Activated CD4-positive, alpha-beta T cell treated with anti-CD3 and anti-CD28 coated beads for 4 hours (primary cell): ENCODE results near the gene A2M.

ENCODE experiments used
- DNase-seq, 2 donors: peaks; one replicate each; pipeline ENCODE4 v3.0.0-alpha.2; 2020

The A2M gene

DNA sequence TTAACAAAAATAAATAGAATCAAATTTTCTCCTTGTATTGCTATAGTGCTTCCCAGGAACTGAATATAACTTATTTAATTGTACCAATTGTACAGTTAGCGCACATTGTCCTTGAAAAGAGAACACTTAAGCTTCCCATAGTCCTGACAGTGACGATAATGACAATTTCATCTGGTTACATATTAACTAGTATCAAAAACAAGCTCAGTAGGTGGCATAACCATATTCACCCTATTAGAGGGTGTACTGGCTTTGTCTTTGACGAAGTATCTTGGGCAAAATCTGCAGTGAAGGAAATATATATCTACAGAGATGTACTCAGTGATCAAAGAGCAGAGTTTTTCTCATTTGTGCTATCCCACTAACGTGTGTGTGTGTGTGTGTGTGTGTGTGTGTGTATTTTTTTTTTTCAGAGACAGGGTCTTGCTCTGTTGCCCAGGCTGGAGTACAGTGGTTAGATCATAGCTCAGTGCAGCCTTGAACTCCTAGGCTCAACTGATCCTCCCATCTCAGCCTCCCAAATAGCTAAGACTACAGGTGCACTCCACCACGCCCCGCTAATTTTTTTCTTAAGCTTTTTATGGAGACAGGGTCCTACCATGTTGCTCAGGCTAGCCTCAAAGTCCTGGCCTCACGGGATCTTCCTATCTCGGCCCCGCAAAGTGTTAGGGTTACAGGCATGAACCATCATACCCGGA lies 4.9 kb upstream of the A2M start:
- no peak for DNase-seq

DNA sequence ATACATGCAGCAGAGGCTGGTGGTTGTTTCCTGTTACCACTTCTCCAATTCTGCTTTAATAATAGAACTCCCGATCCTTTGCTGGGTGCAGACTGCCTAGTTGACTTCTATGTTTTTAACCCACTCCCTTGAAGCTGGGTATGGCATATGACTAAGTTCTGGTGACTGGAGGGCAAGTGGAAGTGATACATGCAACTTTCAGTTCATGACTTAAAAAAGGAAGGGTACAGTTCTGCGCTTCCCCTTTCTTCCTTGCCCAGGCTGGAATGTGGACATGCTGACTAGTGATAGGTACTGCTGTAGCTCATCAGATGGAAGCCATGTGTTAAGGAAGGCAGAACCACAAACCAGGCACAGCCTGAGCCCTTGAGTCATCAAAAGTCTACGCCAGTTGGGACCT lies 2.4 kb upstream of the A2M start:
- DNase-seq, result no peak

DNA sequence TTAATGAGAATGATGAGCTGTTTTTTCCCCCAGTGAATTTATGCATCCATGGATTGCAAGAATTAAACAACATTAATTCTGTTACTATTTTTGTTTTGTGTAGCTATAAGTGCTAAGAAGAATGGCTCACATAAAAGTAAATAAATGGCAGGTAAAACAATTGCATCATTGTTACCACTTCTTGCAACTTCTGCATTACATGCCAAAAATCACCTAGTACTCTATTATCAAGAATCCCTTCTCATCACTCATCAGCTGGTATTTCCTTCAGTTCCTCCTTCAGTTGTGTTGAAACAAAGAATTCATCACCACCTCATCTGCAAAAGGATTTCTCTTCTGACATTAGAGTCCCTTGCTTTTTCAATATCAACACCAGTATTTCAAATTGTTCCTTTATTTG lies 773 bp downstream of the A2M start:
- DNase-seq, result no peak

DNA sequence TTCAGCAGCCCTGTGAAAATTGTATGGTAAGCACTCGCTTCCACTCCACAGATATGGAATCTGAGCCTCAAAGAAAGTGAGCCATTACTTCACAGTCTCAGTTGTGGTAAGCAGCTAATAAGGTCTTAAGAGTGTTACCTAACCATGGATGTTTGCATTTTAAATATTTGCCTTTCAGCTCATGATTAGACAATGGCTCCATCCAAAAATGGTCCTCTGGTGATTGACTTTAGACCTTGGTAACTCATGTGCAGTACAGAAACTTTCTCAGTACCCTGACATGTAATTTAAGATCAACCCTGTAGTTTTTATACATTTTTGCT lies 1.8 kb downstream of the A2M start:
- no peak for DNase-seq

DNA sequence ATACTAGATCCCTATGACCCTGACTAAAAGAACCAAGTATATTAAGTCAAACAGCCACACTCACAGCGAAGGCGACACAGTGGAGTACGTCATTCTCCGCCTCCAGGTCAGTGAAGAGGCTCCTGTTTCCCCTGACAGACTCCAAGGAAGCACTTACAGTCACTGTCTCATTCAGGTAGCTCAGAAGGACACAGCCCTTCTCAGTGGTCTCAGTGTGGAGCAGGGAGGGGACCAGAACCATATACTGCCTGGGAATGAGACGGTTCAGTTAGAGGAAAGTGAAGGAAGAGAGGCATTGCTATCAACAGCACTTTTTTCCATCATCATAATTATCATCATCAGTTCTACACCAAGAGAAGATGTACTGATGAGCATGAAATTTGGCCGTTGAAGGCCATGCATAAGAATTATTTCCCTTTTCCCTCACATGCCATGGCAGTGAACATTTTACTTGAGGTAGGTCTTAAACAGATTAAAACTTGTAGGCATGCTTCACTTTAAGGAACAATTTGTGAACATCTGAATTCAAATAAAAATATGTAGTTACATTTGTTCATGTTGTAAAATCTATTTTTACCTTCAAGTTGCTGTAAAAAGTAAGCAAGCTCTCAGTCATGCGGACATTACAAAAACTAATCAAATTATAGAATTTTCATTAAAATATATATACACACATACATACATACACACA lies 2.3 kb downstream of the A2M start:
- no peak for DNase-seq

DNA sequence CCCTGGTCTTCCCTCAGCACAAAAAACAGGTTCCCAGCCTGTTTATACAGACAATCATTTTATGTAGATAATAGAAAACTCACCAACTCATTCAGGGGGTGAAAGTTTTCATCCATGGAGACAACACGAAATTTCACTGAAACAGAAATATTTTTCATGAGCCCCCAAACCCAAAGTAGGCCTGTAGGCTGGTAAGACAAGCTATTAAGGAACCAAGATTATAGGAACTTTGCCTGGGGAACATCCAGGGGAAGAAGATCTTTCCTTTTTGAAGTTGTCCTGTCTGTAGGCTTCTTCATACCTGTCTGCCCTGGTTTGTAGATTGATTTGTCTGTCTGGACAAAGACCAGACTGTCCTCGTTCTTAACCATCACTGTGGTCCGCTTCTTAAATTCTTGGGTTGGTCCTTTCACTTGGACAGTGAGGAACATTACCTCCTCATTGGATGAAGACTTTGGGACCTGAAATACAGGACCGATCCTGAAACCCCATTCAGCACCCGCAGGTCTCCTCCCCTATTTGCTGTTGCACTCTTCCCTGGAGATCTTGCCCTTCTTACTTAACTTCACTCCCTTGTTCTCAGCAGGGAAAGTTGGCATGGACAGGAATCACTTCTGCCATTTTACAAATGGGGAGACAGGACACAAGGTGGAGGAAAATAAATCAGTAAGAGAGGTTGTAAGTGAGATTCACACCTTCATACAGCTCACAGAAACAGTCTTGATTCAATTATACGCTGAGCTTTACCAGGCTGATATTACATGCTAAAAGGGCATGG lies 3.5 kb downstream of the A2M start:
- DNase-seq, result no peak

DNA sequence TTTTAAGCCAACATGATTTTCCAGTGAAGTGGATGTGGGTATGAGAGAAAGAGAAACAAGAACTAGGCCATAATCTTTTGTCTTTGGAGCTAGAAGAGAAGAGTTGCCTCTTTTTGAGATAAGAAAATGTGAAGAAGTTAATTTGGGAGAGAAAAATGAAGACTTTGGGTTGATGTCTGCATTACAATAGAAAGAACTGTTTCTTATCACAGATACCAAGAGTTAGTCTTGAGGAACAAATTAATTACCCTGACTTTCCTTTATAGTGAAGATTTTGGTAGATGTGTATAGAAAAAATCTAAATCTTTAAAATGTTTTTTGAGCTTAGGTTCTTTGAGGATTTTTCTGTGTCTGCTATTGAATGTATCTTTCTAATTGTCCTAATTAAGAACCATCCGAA lies 4.2 kb downstream of the A2M start:
- no peak for DNase-seq

DNA sequence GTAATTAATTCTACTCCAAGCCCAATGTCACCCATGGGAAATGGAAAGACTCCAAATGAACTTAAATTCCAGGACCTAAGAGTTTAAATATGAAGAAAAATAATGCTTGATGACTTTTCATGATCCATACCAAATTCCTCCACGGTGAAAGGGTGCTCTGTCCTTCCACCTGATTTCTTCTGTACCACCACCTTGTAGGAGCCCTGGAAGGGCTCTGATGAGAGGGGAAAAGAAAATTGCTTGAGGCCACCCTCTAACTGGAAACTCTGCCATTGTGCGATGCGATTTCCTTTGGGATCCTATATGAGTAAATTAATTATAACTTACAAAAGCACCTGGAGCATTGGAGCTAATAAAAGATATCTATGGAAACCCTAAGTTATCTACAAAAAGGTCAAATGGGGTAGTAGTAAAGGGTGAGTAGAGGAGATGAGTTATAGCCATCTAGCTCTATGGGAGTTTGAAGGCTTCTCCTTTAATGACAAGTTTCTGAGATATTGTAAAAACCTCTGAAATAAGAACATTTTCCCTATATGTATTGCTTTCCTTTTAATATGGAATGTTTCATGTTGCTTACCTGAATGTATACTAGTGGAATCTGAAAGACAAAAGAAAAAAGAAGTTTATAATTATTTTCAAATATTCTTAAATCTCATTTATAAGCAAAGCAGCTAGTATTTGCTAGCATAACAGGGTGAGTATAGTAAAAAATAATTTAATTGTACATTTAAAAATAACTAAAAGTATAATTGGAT lies 5.8 kb downstream of the A2M start:
- no peak for DNase-seq

DNA sequence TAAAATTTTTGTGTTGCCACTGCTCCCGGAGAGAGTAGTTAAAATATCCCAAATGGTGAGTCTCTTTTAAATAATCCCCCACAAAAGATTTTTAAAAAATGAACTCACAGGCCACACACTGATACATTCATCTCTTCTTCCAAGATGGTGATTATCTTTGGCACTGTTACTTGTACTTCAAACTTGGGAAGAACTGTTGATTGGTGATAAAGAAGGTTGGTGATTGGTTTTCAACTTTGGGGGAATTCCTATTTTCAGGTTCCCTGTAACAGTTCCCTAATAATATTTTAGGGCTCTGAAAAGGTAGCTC lies 6.6 kb downstream of the A2M start:
- no peak for DNase-seq

DNA sequence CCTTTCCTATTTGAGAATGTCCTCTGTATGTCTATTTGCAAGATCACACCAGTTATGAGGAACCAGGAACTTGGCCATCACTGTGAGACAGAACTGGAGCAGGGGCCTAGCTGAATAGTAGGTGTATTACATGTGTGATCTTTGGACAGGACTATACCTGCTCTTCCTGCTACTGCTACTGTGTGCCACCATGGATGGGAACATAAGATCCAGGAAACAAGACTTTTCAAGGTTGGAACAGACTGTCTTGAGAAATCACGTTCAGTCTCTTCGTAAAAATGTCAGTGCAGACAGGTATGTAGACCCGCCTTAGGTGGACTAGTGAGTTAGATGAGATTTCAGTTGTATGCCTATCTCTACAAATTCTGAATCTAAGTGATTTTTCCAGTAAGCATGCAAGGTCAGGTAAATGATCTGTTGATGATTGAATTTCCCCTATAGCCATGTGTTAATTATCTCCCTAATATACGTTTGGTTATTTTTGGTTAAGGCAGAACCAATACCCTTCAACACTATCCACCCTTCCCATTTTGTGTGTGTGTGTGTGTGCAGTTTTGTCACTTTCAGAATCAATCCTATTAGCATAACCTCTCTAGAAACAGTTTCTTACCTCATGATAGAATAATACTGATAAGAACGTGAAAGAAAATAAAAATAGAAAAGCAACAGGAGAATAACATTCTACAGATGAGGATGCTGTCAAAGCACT lies 7.1 kb downstream of the A2M start:
- DNase-seq, result no peak

DNA sequence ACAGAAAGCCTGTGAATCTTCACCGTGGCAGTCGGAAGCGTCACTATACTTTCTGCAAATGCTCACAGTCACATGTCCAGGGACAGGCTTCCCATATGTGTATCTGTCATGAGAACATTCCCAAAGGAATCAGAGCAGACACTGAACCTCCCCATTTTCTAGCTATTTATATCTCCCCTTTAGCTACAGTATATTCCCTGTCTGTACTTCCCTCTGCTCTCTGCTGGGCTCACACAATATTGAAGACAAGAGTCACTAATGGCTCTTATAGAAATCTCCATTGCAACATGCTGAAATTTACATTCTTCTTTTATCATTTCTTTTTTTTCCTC lies 8.2 kb downstream of the A2M start:
- no peak for DNase-seq

DNA sequence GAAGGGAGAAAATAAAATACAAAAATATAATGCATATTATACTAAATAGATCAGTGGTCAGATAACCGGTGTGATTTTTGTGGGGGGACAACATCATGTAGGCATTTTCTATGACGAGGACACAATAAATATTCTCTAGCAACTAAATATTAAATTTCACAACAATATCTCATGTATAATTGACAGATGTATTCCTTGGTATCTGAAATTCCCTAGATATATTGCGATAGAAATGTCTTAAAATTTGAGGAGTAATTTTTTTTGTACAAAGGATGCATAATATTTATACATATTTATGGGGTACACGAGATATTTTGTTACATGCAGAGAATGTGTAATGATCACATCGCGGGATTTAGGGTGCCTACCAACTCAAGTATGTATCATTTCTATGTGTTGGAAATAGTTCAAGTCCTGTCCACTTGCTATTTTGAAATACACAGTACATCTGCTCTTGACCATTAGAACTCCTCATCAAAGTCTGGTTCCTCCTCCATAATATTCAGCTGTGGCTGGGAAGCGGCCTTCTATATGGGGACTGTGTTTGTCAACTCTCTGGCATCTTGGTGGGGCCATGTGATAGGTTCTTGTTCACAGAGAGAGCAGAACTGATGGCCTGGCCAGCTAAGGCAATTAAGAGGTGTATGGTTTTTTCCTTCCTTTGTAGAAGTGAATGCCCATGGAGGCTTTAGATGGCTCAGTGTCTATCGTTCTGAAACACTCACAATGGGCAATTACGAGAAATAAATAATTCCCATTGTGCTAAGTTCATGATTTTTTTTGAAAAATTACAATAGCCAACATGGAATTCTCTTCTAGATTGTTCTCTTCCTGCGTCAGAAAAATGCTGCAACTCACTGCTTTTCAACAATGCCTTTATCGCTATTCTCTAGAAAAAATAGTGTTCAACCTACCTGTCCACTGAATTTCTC lies 8.8 kb downstream of the A2M start:
- no peak for DNase-seq

DNA sequence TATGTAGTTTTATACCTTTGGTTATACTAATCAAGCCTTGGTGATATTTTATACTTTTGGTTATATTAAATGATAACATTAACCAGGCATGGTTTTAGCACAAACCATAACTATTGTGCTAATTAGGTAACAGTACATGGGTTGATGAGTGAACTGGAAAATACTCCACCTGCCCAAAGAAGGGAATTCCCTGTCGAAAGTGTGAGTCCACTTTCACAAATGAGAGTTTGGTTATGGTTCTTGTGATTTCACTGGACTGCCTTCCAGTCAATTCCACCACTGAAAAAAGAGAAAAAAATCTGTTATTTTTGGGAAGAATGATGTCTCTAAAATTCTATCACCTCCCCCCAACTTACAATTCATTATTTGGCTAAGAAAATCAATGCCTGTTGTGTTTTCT lies 9.7 kb downstream of the A2M start:
- no peak for DNase-seq

DNA sequence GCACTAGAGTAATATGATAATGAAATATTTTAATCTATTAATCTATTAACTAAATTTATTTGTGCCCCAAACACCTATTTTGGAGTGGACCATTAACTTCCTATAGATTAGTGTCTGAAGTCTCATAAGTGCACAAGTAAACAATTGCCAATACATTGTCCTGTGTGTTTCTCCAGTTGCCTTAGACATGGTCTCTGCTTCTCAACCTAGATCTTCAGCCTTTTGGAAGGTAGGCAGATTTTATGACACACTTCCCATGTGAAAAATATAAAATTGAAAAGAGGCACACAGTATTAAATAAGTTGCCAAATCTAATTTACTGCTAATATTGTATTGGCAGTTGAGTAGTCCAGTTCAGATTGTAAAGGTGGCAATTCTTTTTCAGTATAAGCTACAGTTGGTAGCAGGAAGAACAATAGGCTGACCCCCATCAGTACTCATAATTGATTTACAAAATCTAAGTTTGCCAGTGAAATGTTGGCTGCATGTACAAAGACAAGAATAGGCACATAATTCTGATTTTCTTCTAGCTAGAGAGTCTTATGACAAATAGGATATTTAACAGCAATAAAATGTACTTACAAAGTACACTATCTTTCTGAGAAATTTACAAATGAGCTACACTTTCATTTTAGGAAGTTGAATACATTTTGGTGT lies 10.8 kb downstream of the A2M start:
- no peak for DNase-seq

DNA sequence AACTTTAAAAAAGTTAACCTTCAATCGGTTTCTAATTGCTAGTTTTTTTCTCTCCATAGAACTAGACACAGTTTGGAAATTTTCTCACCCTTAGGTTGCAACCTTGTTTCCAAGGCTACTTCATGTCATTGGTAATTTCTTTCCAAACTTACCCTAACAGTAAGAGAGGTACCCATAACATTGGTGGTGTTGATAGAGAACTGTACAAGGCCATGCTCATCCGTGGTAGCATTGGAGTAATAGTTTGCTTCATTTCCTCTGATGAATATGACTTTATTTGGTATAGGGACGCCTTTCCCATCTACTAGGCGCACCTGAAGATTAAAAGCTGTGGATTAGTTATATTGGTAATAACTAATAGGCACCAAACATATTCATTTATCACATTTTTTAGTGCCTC lies 11.6 kb downstream of the A2M start:
- no peak for DNase-seq

DNA sequence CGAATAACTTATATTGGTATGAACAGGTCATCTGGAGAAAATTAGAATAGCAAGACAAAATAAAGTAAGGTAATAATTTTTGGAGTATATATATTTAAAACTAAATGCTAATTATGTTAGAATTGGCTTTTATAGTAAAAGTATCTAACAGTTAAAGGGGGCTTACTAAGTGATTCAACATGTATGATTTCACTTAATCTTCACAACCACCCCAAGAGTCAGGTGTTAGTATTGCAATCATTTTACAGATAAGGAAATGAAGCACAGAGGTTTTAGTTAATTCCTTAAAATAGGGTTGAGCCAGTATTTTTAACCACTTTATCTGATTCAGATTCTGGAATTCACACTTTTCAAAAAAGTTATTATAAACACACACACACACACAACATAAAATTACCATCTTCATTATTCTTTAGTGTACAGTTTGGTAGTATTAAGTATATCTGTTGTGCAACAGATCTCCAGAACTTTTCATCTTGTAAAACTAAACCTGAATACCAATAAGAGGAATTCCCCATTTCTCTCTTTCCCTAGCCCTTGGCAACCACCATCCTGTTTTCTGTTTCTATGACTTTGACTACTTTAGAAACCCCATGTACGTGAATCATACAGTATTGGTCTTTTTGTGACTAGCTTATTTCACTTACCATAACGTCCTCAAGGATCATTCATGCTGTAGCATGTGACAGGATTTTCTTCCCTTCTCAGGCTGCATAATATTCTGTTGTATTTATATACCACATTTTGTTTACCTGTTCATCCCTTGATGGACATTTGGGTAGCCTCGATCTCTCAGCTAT lies 12.5 kb downstream of the A2M start:
- DNase-seq, result no peak

DNA sequence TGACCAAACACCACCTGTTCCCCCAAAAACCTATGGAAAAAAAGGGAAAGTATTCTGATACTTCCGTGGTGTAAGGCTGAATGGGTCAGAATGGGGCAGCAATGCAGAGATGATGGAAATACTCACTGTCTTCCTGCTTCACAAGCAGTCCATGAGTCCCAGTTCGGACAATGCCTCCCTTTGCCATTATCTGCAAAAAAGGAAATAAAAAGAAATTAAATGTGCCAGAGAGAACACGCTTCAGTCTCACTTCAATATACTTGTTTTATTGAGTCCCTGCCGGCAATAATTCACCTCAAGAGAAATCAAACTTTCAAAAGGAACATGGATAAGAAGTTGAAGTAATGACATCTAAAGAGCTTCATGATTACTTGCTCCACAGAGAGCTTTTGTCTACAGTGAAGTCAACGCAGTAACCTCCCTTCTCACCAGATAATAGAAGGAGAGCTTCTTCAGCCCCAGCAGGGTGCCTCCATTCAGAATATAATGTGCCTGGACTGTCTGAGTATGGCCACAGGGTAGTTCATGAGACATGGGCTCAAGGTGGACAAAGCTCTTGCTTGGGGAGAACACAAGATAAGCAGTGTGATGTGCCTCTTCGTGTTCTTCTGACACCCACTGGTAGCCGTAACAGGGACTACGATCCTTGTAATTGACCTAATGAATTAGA lies 14.6 kb downstream of the A2M start:
- no peak for DNase-seq

DNA sequence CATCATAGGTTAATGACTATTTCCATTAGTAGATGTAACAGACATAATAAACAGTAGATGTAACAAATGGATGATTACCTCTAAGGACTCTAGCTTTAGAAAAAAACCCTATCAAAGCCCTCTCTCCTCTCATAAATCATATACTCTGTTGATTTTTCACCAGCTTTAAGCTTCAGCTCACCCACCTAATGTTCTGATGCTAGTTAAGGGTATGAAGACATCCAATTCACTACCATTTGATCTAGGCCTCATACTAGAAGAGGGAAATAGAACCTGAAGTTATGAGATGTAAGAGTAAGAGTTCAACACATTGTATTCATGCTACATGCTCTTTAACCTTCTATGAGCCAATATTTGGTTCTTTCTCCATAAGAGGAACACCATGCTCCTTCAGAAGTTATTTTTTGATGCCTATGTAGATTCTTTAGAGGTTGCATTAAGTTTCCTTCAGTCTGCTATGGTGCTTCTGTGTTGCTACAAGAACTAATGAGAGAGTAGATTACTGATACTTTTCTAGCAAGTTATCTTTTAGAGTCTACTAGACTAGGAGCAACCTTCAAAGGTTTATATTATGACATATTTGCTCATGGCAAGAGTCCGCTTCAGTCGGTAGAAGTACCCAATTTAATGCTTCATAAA lies 16.0 kb downstream of the A2M start:
- DNase-seq, result no peak

DNA sequence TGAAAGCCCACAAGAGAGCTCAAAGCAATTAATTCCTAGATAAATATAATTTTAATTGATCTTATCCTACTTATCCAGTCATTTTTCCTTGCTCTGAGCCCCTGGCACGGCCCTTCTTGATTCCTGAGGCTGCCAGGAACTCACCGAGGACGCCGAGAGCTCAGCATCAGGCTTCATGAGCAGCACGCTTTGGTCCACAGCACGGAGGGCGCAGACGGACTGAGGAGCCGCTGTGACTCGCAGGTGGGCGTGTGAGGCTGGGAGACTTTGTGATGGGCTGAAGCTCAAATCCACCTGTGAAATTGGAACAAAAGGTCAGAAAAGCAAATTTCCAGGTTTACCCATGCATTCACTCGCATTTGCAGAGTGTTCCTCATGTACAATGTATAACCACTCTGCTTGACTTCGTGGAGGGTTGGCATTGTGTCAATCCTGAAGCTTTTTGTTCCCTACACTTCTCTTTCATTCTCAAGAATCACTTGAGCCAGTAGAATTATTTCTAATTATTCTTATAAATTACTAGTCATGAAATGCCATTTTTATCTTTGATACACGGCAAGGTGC lies 17.2 kb downstream of the A2M start:
- DNase-seq, result no peak
